ENCODE measurements around the gene FYN.

DNA sequence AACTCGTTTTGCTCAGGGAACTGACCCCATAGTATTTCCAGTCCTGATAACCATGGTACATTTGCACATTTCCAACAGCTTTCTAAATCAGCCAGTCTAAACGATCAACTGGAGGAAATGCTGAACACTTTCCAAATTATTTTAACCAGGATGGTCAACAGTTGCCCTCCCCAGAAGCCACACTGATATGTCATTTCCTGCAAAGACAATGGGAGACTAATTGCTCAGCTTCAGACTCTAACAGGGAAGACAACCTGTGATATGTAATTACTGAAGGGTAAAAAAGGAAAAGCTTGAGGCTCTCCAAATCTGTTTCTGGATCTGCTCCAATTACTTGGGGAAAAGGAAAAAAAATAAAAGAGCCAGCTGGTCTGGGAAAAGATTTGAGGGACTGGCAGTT is 88.8 kb downstream of the FYN start:
- TF ChIP-seq, protein P1, sequence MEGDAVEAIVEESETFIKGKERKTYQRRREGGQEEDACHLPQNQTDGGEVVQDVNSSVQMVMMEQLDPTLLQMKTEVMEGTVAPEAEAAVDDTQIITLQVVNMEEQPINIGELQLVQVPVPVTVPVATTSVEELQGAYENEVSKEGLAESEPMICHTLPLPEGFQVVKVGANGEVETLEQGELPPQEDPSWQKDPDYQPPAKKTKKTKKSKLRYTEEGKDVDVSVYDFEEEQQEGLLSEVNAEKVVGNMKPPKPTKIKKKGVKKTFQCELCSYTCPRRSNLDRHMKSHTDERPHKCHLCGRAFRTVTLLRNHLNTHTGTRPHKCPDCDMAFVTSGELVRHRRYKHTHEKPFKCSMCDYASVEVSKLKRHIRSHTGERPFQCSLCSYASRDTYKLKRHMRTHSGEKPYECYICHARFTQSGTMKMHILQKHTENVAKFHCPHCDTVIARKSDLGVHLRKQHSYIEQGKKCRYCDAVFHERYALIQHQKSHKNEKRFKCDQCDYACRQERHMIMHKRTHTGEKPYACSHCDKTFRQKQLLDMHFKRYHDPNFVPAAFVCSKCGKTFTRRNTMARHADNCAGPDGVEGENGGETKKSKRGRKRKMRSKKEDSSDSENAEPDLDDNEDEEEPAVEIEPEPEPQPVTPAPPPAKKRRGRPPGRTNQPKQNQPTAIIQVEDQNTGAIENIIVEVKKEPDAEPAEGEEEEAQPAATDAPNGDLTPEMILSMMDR (IDR thresholded peaks at IDR 0.05): no peak
- no peak for TF ChIP-seq POLR2A (IDR thresholded peaks at IDR 0.05)
